Left lung (tissue), 10 donors: ENCODE data around the gene FUT8. TPM values are rescaled to one million over a fixed set of nuclear protein-coding genes. Genes with fewer than 3 reads are reported as not detected.

Source experiments
- ATAC-seq: fragments of 200-7000 bp; cut with Tn5 transposase; one replicate; pipeline ENCODE4 v1.9.1; 2020; ENCODE audit warnings: moderate library complexity
- DNase-seq, 4 donors: peaks; one replicate each; pipeline ENCODE4 v3.0.0-alpha.2; 2013 to 2020
- H3K27ac ChIP-seq, 2 donors: fragments of 200-600 bp; sonication (generic) in 1 of 2; one replicate each; pipeline versions ENCODE4 v1.5.0 to v1.8.0; 2020 to 2021
- H3K27me3 ChIP-seq, 2 donors: fragments of 200-600 bp; sonication (generic) in 1 of 2; one replicate each; pipeline versions ENCODE4 v1.5.0 to v1.8.0; 2020 to 2021
- H3K36me3 ChIP-seq, 2 donors: fragments of 200-600 bp; sonication (generic) in 1 of 2; one replicate each; pipeline versions ENCODE4 v1.5.0 to v1.8.0; 2020 to 2021
- H3K4me1 ChIP-seq, 2 donors: fragments of 200-600 bp; one replicate each; pipeline ENCODE4 v1.8.0; 2021
- H3K4me3 ChIP-seq, 2 donors: fragments of 200-600 bp; sonication (generic) in 1 of 2; one replicate each; pipeline versions ENCODE4 v1.5.0 to v1.8.0; 2020 to 2021; ENCODE audit warnings: mild to moderate bottlenecking in 1 of 2
- H3K9me3 ChIP-seq, 2 donors: fragments of 200-600 bp; sonication (generic) in 1 of 2; one replicate each; pipeline versions ENCODE4 v1.5.0 to v1.8.0; 2020 to 2021
- CTCF ChIP-seq, 2 donors: fragments of 200-600 bp; sonication (generic) in 1 of 2; IDR thresholded peaks; one replicate each; pipeline versions ENCODE4 v1.5.0 to v1.8.0; 2021; ENCODE audit warnings: antibody characterized with exemption in 2 of 2
- intact Hi-C, 2 donors: fragments of 100-400 bp; cut with DNase I; formaldehyde crosslinking; loops; one replicate each; pipeline versions ENCODE4 v1.11.2 to v1.14.2; 2022
- polyA plus RNA-seq, 6 donors: library from polyadenylated mRNA; unstranded; fragments of 120-200 nt; gene quantifications; one replicate each; pipeline ENCODE4 v1.2.1, GENCODE V29; 2013; ENCODE audit not compliant: insufficient read length in 6 of 6
- total RNA-seq, 2 donors: library from RNA; stranded (reverse); fragmentation: NEBNext Ultra II Directional; extraction: Animal tissue kit (Norgen Biotek cat#: 25700); gene quantifications; one replicate each; pipeline ENCODE4 v1.2.1, GENCODE V29; 2021
- donor health status: DM: no; HTN: yes; CAD: no.
- donor health status: DM: no; HTN: no; CAD: no.

FUT8 gene
- total and polyA plus RNA-seq, 8 donors, result 28.7 to 41.1 (median 33.9) TPM

- ATAC-seq, result no peak
Observed at GRCh38 chr14:65565948-65566347, 153.4 kb downstream of the FUT8 start.

GRCh38 chr14:65566820-65567522, 154.4 kb downstream of the FUT8 start:
- intact Hi-C loops, result no loop called here
- TF ChIP-seq CTCF (IDR thresholded peaks at IDR 0.05), result no peak
- Histone ChIP-seq H3K4me3 (no peak overlapping the region), H3K36me3 (no peaks in the 10 kb centered on the region), H3K9me3 (no peaks in the 10 kb centered on the region), H3K27ac (no peak overlapping the region), H3K4me1 (no peaks in the 10 kb centered on the region), H3K27me3 (no peaks in the 10 kb centered on the region)
- ATAC-seq, result no peak
- no peak for DNase-seq

More at GRCh38 chr14:65565948-65566347, 153.4 kb downstream of the FUT8 start:
- no peaks in the 10 kb centered on the region for H3K27me3 ChIP-seq
- TF ChIP-seq CTCF (IDR thresholded peaks at IDR 0.05), result no peak
- no peaks in the 10 kb centered on the region for H3K9me3 ChIP-seq
- no peak for DNase-seq
- H3K36me3 ChIP-seq, result no peaks in the 10 kb centered on the region
- H3K27ac ChIP-seq, result no peak overlapping the region
- intact Hi-C loops, result no loop called here
- no peak overlapping the region for H3K4me3 ChIP-seq
- H3K4me1 ChIP-seq, result no peaks in the 10 kb centered on the region

GRCh38 chr14:65574611-65575010, 162.1 kb downstream of the FUT8 start:
- intact Hi-C loops, result no loop called here
- Histone ChIP-seq H3K36me3 (no peaks in the 10 kb centered on the region), H3K27me3 (no peaks in the 10 kb centered on the region), H3K27ac (no peak overlapping the region), H3K4me3 (no peak overlapping the region), H3K9me3 (no peaks in the 10 kb centered on the region), H3K4me1 (no peaks in the 10 kb centered on the region)
- TF ChIP-seq CTCF (IDR thresholded peaks at IDR 0.05), result no peak
- ATAC-seq (no peak), DNase-seq (no peak)

GRCh38 chr14:65575389-65575788, 162.9 kb downstream of the FUT8 start:
- no peak for TF ChIP-seq CTCF (IDR thresholded peaks at IDR 0.05)
- Histone ChIP-seq H3K27ac (no peak overlapping the region), H3K36me3 (no peaks in the 10 kb centered on the region), H3K27me3 (no peaks in the 10 kb centered on the region), H3K9me3 (no peaks in the 10 kb centered on the region), H3K4me3 (no peak overlapping the region), H3K4me1 (no peaks in the 10 kb centered on the region)
- ATAC-seq (no peak), DNase-seq (no peak)
- intact Hi-C loops, result no loop called here

GRCh38 chr14:65580973-65581372, 168.4 kb downstream of the FUT8 start:
- ATAC-seq, result no peak
- Histone ChIP-seq H3K27me3 (no peaks in the 10 kb centered on the region), H3K9me3 (no peaks in the 10 kb centered on the region), H3K27ac (no peak overlapping the region), H3K36me3 (no peaks in the 10 kb centered on the region), H3K4me3 (no peak overlapping the region), H3K4me1 (no peaks in the 10 kb centered on the region)
- no peak for TF ChIP-seq CTCF (IDR thresholded peaks at IDR 0.05)
- DNase-seq, result no peak
- intact Hi-C loops, result no loop called here
